OCI-LY3 (cell line): ENCODE results near the gene COL24A1.
"Not testable (repeated sequence)": the region's sequence is repeated elsewhere in the genome, so short reads cannot be mapped to it uniquely, and the experiment has no call there.

ENCODE experiments used
- H2AFZ ChIP-seq: fragments of 200-600, 300-600 bp; shearing (Covaris generic); 2 replicates; pipeline ENCODE4 v1.6.0; 2014; ENCODE audit warnings: antibody characterized with exemption, low read depth, low read length
- H3K27ac ChIP-seq: fragments of 200-600, 300-600 bp; sonication (generic); 2 replicates; pipeline ENCODE4 v1.5.1; 2014; ENCODE audit warnings: mild to moderate bottlenecking, low read length, moderate library complexity, mixed read lengths
- H3K27me3 ChIP-seq: fragments of 200-600, 300-600 bp; sonication (generic); 2 replicates; pipeline ENCODE4 v1.6.1; 2014; ENCODE audit warnings: low read depth, low read length, mixed read lengths
- H3K36me3 ChIP-seq: fragments of 200-600, 300-600 bp; sonication (generic); replicated peaks from 2 replicates; pipeline ENCODE3; 2014; ENCODE audit warnings: low read depth, low read length, mixed read lengths
- H3K4me1 ChIP-seq: fragments of 300-600, 200-600 bp; sonication (generic); 2 replicates; pipeline ENCODE4 v1.6.1; 2014; ENCODE audit warnings: low read length, mixed read lengths
- H3K4me2 ChIP-seq: fragments of 200-600, 300-600 bp; sonication (generic); 2 replicates; pipeline ENCODE4 v1.6.1; 2014; ENCODE audit warnings: low read length, mixed read lengths
- H3K4me3 ChIP-seq: fragments of 300-600, 200-600 bp; sonication (generic); 2 replicates; pipeline ENCODE4 v1.5.1; 2014; ENCODE audit warnings: antibody characterized with exemption, mild to moderate bottlenecking, low read length, moderate library complexity
- H3K79me2 ChIP-seq: fragments of 300-600, 200-600 bp; shearing (Covaris generic); 2 replicates; pipeline ENCODE4 v1.6.1; 2014; ENCODE audit warnings: mild to moderate bottlenecking, low read length, mixed read lengths
- H3K9ac ChIP-seq: fragments of 300-600, 200-600 bp; shearing (Covaris generic); 2 replicates; pipeline ENCODE4 v1.6.0; 2014; ENCODE audit warnings: mild to moderate bottlenecking, low read length, moderate library complexity
- H3K9me3 ChIP-seq: fragments of 200-600, 300-600 bp; shearing (Covaris generic); 2 replicates; pipeline ENCODE4 v1.6.1; 2014; ENCODE audit warnings: low read length, mixed read lengths; ENCODE audit not compliant: insufficient read depth
- H4K20me1 ChIP-seq: fragments of 200-600, 300-600 bp; sonication (generic); 2 replicates; pipeline ENCODE4 v1.6.1; 2016; ENCODE audit warnings: low read length, mixed read lengths; ENCODE audit not compliant: insufficient read depth
- CTCF ChIP-seq: fragments of 200-600, 300-600 bp; sonication (generic); IDR thresholded peaks from 2 replicates; pipeline ENCODE4 v1.5.1; 2014; ENCODE audit warnings: antibody characterized with exemption, low read length, low read depth
- EZH2phosphoT487 ChIP-seq: fragments of 200-600 bp; shearing (Covaris generic); IDR thresholded peaks from 2 replicates; pipeline ENCODE4 v1.6.1; 2018; ENCODE audit warnings: antibody characterized with exemption, mixed run types, low read depth

The COL24A1 gene

GRCh38 chr1:85799737-85800136, 356.8 kb downstream of the COL24A1 start:
- Histone ChIP-seq H3K4me1 (no peaks in the 10 kb centered on the region), H3K36me3 (no peaks in the 10 kb centered on the region)

GRCh38 chr1:85798419-85798818, 358.2 kb downstream of the COL24A1 start:
- no peaks in the 10 kb centered on the region for H3K4me1 ChIP-seq
- no peak overlapping the region for H2AFZ ChIP-seq
- H3K9ac ChIP-seq: no peak overlapping the region
- TF ChIP-seq EZH2phosphoT487: no peak
- TF ChIP-seq CTCF: no peak
- H3K79me2 ChIP-seq: no peaks in the 10 kb centered on the region
- H3K27me3 ChIP-seq: no peaks in the 10 kb centered on the region
- H3K9me3 ChIP-seq: no peaks in the 10 kb centered on the region
- no peaks in the 10 kb centered on the region for H3K36me3 ChIP-seq
- H3K4me2 ChIP-seq: no peak overlapping the region
- no peak overlapping the region for H3K4me3 ChIP-seq
- H4K20me1 ChIP-seq: no peaks in the 10 kb centered on the region
- H3K27ac ChIP-seq: no peak overlapping the region

More at GRCh38 chr1:85799737-85800136, 356.8 kb downstream of the COL24A1 start:
- Histone ChIP-seq H3K4me3 (no peak overlapping the region), H3K4me2 (no peak overlapping the region), H3K9me3 (no peaks in the 10 kb centered on the region), H2AFZ (no peak overlapping the region), H3K27ac (no peak overlapping the region), H3K79me2 (no peaks in the 10 kb centered on the region), H4K20me1 (no peaks in the 10 kb centered on the region), H3K9ac (no peak overlapping the region), H3K27me3 (no peaks in the 10 kb centered on the region)
- TF ChIP-seq CTCF (no peak), EZH2phosphoT487 (no peak)

- not testable (repeated sequence) for H3K27ac ChIP-seq, H3K4me3 ChIP-seq, H3K9ac ChIP-seq, H3K9me3 ChIP-seq, H3K4me2 ChIP-seq, H3K27me3 ChIP-seq, H4K20me1 ChIP-seq, H3K36me3 ChIP-seq, H3K79me2 ChIP-seq, H2AFZ ChIP-seq, H3K4me1 ChIP-seq
These were observed 379.6 kb downstream of the COL24A1 start for GRCh38 chr1:85777021-85777420.

- TF ChIP-seq EZH2phosphoT487 (no peak), CTCF (no peak)
- Histone ChIP-seq H3K27me3 (no peaks in the 10 kb centered on the region), H3K9ac (no peak overlapping the region), H3K4me3 (no peak overlapping the region), H3K27ac (no peak overlapping the region), H3K36me3 (no peaks in the 10 kb centered on the region), H4K20me1 (no peaks in the 10 kb centered on the region), H3K79me2 (no peaks in the 10 kb centered on the region), H3K4me2 (no peak overlapping the region), H3K4me1 (no peaks in the 10 kb centered on the region), H2AFZ (no peak overlapping the region), H3K9me3 (no peaks in the 10 kb centered on the region)
These were observed 393.8 kb downstream of the COL24A1 start for GRCh38 chr1:85762804-85763203.

GRCh38 chr1:85756864-85757263, 399.7 kb downstream of the COL24A1 start:
- Histone ChIP-seq H3K4me2 (no peak overlapping the region), H3K36me3 (no peaks in the 10 kb centered on the region)

More at GRCh38 chr1:85756864-85757263, 399.7 kb downstream of the COL24A1 start:
- H3K79me2 ChIP-seq: no peaks in the 10 kb centered on the region
- no peak overlapping the region for H2AFZ ChIP-seq
- H3K4me1 ChIP-seq: peaks cover 5% of the 10 kb centered on the region; the same call in 1 of the 2 replicates
- TF ChIP-seq CTCF (no peak), EZH2phosphoT487 (no peak)
- H3K27ac ChIP-seq: no peak overlapping the region
- H3K27me3 ChIP-seq: no peaks in the 10 kb centered on the region
- no peak overlapping the region for H3K9ac ChIP-seq
- H3K9me3 ChIP-seq: no peaks in the 10 kb centered on the region
- H4K20me1 ChIP-seq: no peaks in the 10 kb centered on the region
- H3K4me3 ChIP-seq: no peak overlapping the region
